Posterior vena cava (tissue), 2 donors: Measurements from ENCODE around the gene RING1. TPM values are rescaled to one million over a fixed set of nuclear protein-coding genes. Genes with fewer than 3 reads are reported as not detected.

Experiments
- microRNA-seq, 2 donors: library from miRNA; unstranded; fragments of <30 nt; microRNA quantifications; one replicate each; pipeline ENCODE4 v1.2.0, GENCODE V29; 2020 to 2021; ENCODE audit warnings: borderline microRNAs expressed in 2 of 2
- total RNA-seq, 2 donors: library from RNA; stranded (reverse); fragmentation: NEBNext Ultra II Directional; extraction: Animal tissue kit (Norgen Biotek cat#: 25700); gene quantifications; one replicate each; pipeline ENCODE4 v1.2.1, GENCODE V29; 2021
- donor health status: DM: yes; HTN: yes; CAD: no.
- donor health status: DM: yes; HTN: yes; CAD: no.

The RING1 gene
- total RNA-seq, 2 donors from 2014 or later = 29.8 to 32.2 TPM

Small RNA genes within 50 kb of the gene (microRNA-seq; reads per million reads assigned to microRNA genes)
- gene MIR219A1 = 0.97 to 1.0 reads per million in 2 donors

Other genes starting within 250 kb of the RING1 start
- 100 to 1,000 TPM; 125 to 129 TPM for gene BRD2, start 239.9 kb upstream of the RING1 start, total RNA-seq
- gene HLA-DOA, start 198.9 kb upstream of the RING1 start, total RNA-seq = 1 to 10 TPM; 3.1 to 3.5 TPM
- gene HLA-DPA1, start 134.9 kb upstream of the RING1 start, total RNA-seq = 10 to 100 TPM; 44.4 to 84.9 TPM
- gene HLA-DPB1, start 132.5 kb upstream of the RING1 start, total RNA-seq = 10 to 100 TPM; 37.4 to 63.9 TPM
- gene COL11A2, start 16.0 kb upstream of the RING1 start, total RNA-seq = 1 to 10 TPM in 1 of 2 donors, under 1 TPM in 1; 0.43 to 1.0 TPM
- 10 to 100 TPM; 31.3 to 31.7 TPM for gene RXRB, start 7.8 kb upstream of the RING1 start, total RNA-seq
- gene SLC39A7, start 7.6 kb upstream of the RING1 start, total RNA-seq = 10 to 100 TPM; 79.4 to 86.2 TPM
- gene HSD17B8, start 3.8 kb upstream of the RING1 start, total RNA-seq = 1 to 10 TPM; 2.8 to 4.0 TPM
- gene VPS52, start 63.4 kb downstream of the RING1 start, total RNA-seq = 10 to 100 TPM; 27.8 to 44.0 TPM
- gene RPS18, start 63.6 kb downstream of the RING1 start, total RNA-seq = 1,000 to 10,000 TPM; 1,709 to 1,844 TPM
- gene B3GALT4, start 68.6 kb downstream of the RING1 start, total RNA-seq = 10 to 100 TPM in 1 of 2 donors, 1 to 10 TPM in 1; 9.5 to 14.1 TPM
- 10 to 100 TPM; 31.7 to 40.3 TPM for gene WDR46, start 80.7 kb downstream of the RING1 start, total RNA-seq
- gene PFDN6, start 81.1 kb downstream of the RING1 start, total RNA-seq = 10 to 100 TPM; 29.1 to 31.0 TPM
- 10 to 100 TPM; 52.4 to 52.8 TPM for gene RGL2, start 90.4 kb downstream of the RING1 start, total RNA-seq
- 10 to 100 TPM; 57.7 to 65.8 TPM for gene TAPBP, start 105.6 kb downstream of the RING1 start, total RNA-seq
- 10 to 100 TPM; 15.7 to 17.0 TPM for gene ZBTB22, start 109.2 kb downstream of the RING1 start, total RNA-seq
- 10 to 100 TPM; 30.3 to 42.3 TPM for gene DAXX, start 114.5 kb downstream of the RING1 start, total RNA-seq
- gene KIFC1, start 183.3 kb downstream of the RING1 start, total RNA-seq = 1 to 10 TPM in 1 of 2 donors, under 1 TPM in 1; 0.29 to 1.0 TPM
- gene PHF1, start 202.5 kb downstream of the RING1 start, total RNA-seq = 10 to 100 TPM; 46.3 to 67.6 TPM
- gene CUTA, start 209.6 kb downstream of the RING1 start, total RNA-seq = 100 to 1,000 TPM; 107 to 110 TPM
- gene SYNGAP1, start 211.6 kb downstream of the RING1 start, total RNA-seq = 10 to 100 TPM; 15.4 to 19.3 TPM
- gene ZBTB9, start 246.1 kb downstream of the RING1 start, total RNA-seq = 1 to 10 TPM; 3.9 to 5.0 TPM